A549 treated with ZK216348 at 1 μM for 4 hours (cell line): ENCODE data around the gene OXTR. TPM values are rescaled to one million over a fixed set of nuclear protein-coding genes. Genes with fewer than 3 reads are reported as not detected.

Experiments used
- total RNA-seq: library from RNA; stranded (reverse); fragments of 200-300 nt; extraction: Qiagen RNA extraction; gene quantifications from 5 replicates; pipeline ENCODE4 v1.2.3, GENCODE V29; 2022; ENCODE audit warnings: low read depth

OXTR gene
- 8.7 to 11.7 TPM (median 10.3 TPM) in 5 replicates for total RNA-seq

GRCh38 chr3:8769088-8769822 lies at the start of gene OXTR:
Gene OXTR, minus strand, starts transcription at chr3:8769613. Its CDS starts 1,426 bp downstream, at chr3:8768187.

GRCh38 chr3:8733332-8734094 lies 35.9 kb downstream of the OXTR start, which contains the start of gene CAV3:
Gene CAV3, plus strand, starts transcription at chr3:8733802. Its CDS starts 75 bp downstream, at chr3:8733877.

Other genes starting within 250 kb of the OXTR start
- 0.65 to 1.1 TPM (median 0.93 TPM) in 5 replicates for gene SSUH2, start 124.8 kb downstream of the OXTR start, total RNA-seq
- not detected in 5 replicates for gene CAV3, start 35.8 kb downstream of the OXTR start, total RNA-seq
- gene RAD18, start 193.9 kb upstream of the OXTR start, total RNA-seq = 9.4 to 22.4 TPM (median 14.9 TPM) in 5 replicates